HepG2 (cell line): ENCODE data around the gene NEIL3. TPM values are rescaled to one million over a fixed set of nuclear protein-coding genes. Genes with fewer than 3 reads are reported as not detected.

Experiments
- ATAC-seq: fragments of 200-7000 bp; cut with Tn5 transposase; 3 replicates; pipeline ENCODE4 v1.9.1; 2020; ENCODE audit warnings: mild to moderate bottlenecking, moderate library complexity
- BruUV-seq: library from RNA; stranded (reverse); fragments of 400-500 nt; replicated peaks from 2 replicates; lab custom pipeline; 2021; lab: Mats Ljungman, UMichigan
- CTCF ChIA-PET: fragments of 300-600 bp; formaldehyde crosslinking; extraction: SDS; loops from one replicate; lab custom pipeline; 2021; ENCODE audit warnings: low total read pairs, inconsistent platforms, low intra/inter-chr PET ratio; lab: Yijun Ruan, JAX
- POLR2A ChIA-PET: fragments of 350-600 bp; sonication (Branson Sonifier 250); formaldehyde crosslinking; loops from one replicate; lab custom pipeline; 2020; ENCODE audit warnings: antibody characterized with exemption, inconsistent platforms; lab: Yijun Ruan, JAX
- DNase-seq: peaks from one replicate; pipeline ENCODE4 v3.0.0-alpha.2; 2015; ENCODE audit warnings: low spot score
- FAIRE-seq: peaks from 3 replicates; lab custom pipeline; 2011; peaks lifted over from hg19 to GRCh38; lab: Jason Lieb, UNC
- H2AFZ ChIP-seq: one replicate; pipeline ENCODE4 v1.6.1; 2011; ENCODE audit warnings: low read length, inconsistent platforms
- H3K27ac ChIP-seq: fragments of 300-600 bp; 3 replicates; pipeline ENCODE4 v1.8.0; 2011; ENCODE audit warnings: mixed run types, mild to moderate bottlenecking, mixed read lengths, low read length, inconsistent platforms; ENCODE audit not compliant: insufficient read depth; ENCODE audit errors: extremely low read length
- H3K27me3 ChIP-seq, 2 experiments: fragments of 200-600 bp in 1 of 2; 2 replicates in 1 of 2; 3 replicates in 1 of 2; pipeline versions ENCODE4 v1.6.0 to v1.8.0; 2011; ENCODE audit warnings: low read length in 2 of 2, mild to moderate bottlenecking in 2 of 2, moderate library complexity in 2 of 2, inconsistent platforms in 1 of 2; ENCODE audit not compliant: insufficient read depth in 2 of 2, control insufficient read depth in 1 of 2
- H3K36me3 ChIP-seq, 2 experiments: fragments of 200-600 bp in 1 of 2; replicated peaks in 1 of 2; 2 replicates in 1 of 2; 3 replicates in 1 of 2; pipeline versions ENCODE4 v1.5.1 to v1.8.0; 2011; ENCODE audit warnings: low read length in 2 of 2, inconsistent platforms in 1 of 2; ENCODE audit not compliant: insufficient read depth in 2 of 2, control insufficient read depth in 1 of 2
- H3K4me1 ChIP-seq: 2 replicates; pipeline ENCODE4 v1.5.1; 2012; ENCODE audit warnings: low read length, inconsistent platforms; ENCODE audit not compliant: insufficient read depth
- H3K4me2 ChIP-seq: 2 replicates; pipeline ENCODE4 v1.6.0; 2011; ENCODE audit warnings: low read depth, low read length, inconsistent platforms
- H3K4me3 ChIP-seq, 3 experiments: fragments of 200-600 bp in 1 of 3; sonication (generic), shearing (Covaris generic) in 1 of 3; replicated peaks in 1 of 3; 2 replicates each; pipeline ENCODE4 v1.5.1; 2011 to 2016; ENCODE audit warnings: low read length in 3 of 3, inconsistent platforms in 2 of 3, low read depth in 2 of 3, mild to moderate bottlenecking in 2 of 3, control low read depth in 1 of 3, mixed read lengths in 1 of 3; ENCODE audit not compliant: insufficient read depth in 1 of 3
- H3K79me2 ChIP-seq: one replicate; pipeline ENCODE4 v1.6.1; 2011; ENCODE audit warnings: low read length, inconsistent platforms; ENCODE audit not compliant: insufficient read depth
- H3K9ac ChIP-seq: 2 replicates; pipeline ENCODE4 v1.6.0; 2011; ENCODE audit warnings: mild to moderate bottlenecking, low read depth, low read length, inconsistent platforms; ENCODE audit not compliant: insufficient read depth
- H3K9me3 ChIP-seq: 2 replicates; pipeline ENCODE4 v1.5.1; 2012; ENCODE audit warnings: mild to moderate bottlenecking, low read length
- H4K20me1 ChIP-seq: 2 replicates; pipeline ENCODE4 v1.6.0; 2011; ENCODE audit warnings: inconsistent platforms, mild to moderate bottlenecking, low read length, moderate library complexity; ENCODE audit not compliant: insufficient read depth
- BCL6 ChIP-seq: IDR thresholded peaks from 2 replicates; pipeline ENCODE4 v1.6.1; 2016; ENCODE audit warnings: missing genetic modification reagents, missing compliant biosample characterization
- CEBPG ChIP-seq: IDR thresholded peaks from 2 replicates; pipeline ENCODE4 v1.6.1; 2016
- CHD4 ChIP-seq: fragments of 200-600 bp; sonication (generic); IDR thresholded peaks from 2 replicates; pipeline ENCODE4 v1.7.0; 2017; ENCODE audit warnings: mild to moderate bottlenecking, low read length, borderline replicate concordance
- HNRNPL ChIP-seq: fragments of 200-400 bp; formaldehyde crosslinking; IDR thresholded peaks from 2 replicates; pipeline ENCODE4 v1.6.1; 2017; ENCODE audit warnings: mild to moderate bottlenecking, low read depth, low read length
- RBM22 ChIP-seq: fragments of 200-400 bp; formaldehyde crosslinking; optimal IDR thresholded peaks from 2 replicates; pipeline ENCODE3; 2017; ENCODE audit warnings: mild to moderate bottlenecking, low read length, moderate library complexity
- SRY ChIP-seq: sonication (generic); formaldehyde crosslinking; IDR thresholded peaks from 2 replicates; pipeline ENCODE4 v1.8.0; 2022; ENCODE audit warnings: mild to moderate bottlenecking, missing genetic modification reagents
- ZIK1 ChIP-seq: sonication (generic); formaldehyde crosslinking; IDR thresholded peaks from 2 replicates; pipeline ENCODE4 v1.5.0; 2020; ENCODE audit warnings: mild to moderate bottlenecking, low read depth, missing genetic modification reagents, borderline replicate concordance
- ZNF138 ChIP-seq: sonication (generic); formaldehyde crosslinking; IDR thresholded peaks from 2 replicates; pipeline ENCODE4 v1.5.0; 2020; ENCODE audit warnings: mild to moderate bottlenecking, low read depth, missing genetic modification reagents
- ZNF20 ChIP-seq: sonication (generic); formaldehyde crosslinking; IDR thresholded peaks from 2 replicates; pipeline ENCODE4 v1.4.0; 2020; ENCODE audit warnings: mild to moderate bottlenecking, moderate library complexity, missing genetic modification reagents
- ZNF30 ChIP-seq: sonication (generic); formaldehyde crosslinking; IDR thresholded peaks from 2 replicates; pipeline ENCODE4 v1.5.0; 2020; ENCODE audit warnings: mild to moderate bottlenecking, missing genetic modification reagents
- in situ Hi-C: cut with HindIII; loops from 2 replicates; pipeline ENCODE4 v1.10.0; 2017; ENCODE audit warnings: low pct_unique_long_range_greater_than_20kb; ENCODE audit not compliant: extremely low pct_ligation_motif_present
- intact Hi-C: fragments of 100-400 bp; cut with micrococcal nuclease; formaldehyde crosslinking; loops from one replicate; pipeline ENCODE4 v1.10.0; 2022; ENCODE audit not compliant: unreplicated experiment
- polyA plus RNA-seq, 8 experiments: library from polyadenylated mRNA; depleted of rRNA in 3 of 8; stranded (reverse) in 7 of 8; unstranded in 1 of 8; fragments of >200 nt; fragmentation: Illumina TruSeq in 4 of 8; extraction: Trizol in 4 of 8; gene quantifications; 2 replicates each; pipeline versions ENCODE4 v1.2.1 to v1.2.3, GENCODE V29; 2011 to 2016; ENCODE audit warnings: low read depth in 4 of 8, missing spikeins in 1 of 8, mixed read lengths in 1 of 8; ENCODE audit not compliant: insufficient read depth in 1 of 8
- total RNA-seq, 5 experiments: library from RNA; depleted of rRNA; stranded (reverse); fragments of >200 nt; fragmentation: Illumina TruSeq; extraction: Trizol; gene quantifications; 2 replicates each; pipeline ENCODE4 v1.2.3, GENCODE V29; 2016; ENCODE audit warnings: low read depth in 1 of 5
- TF ChIP-seq, protein P1 (sequence below): sonication (generic); formaldehyde crosslinking; IDR thresholded peaks from 2 replicates; pipeline ENCODE4 v1.4.0; 2020; ENCODE audit warnings: missing genetic modification reagents, mild to moderate bottlenecking, borderline replicate concordance
- TF ChIP-seq, protein P2 (sequence below): sonication (generic); formaldehyde crosslinking; IDR thresholded peaks from 2 replicates; pipeline ENCODE4 v1.8.0; 2022; ENCODE audit warnings: low read depth, missing genetic modification reagents

Gene NEIL3
- total and polyA plus RNA-seq, 2 of the 13 experiments (the other 11 are each of a cell fraction or from before 2014, with no cell fraction given), result 3.5 to 8.4 TPM

DNA sequence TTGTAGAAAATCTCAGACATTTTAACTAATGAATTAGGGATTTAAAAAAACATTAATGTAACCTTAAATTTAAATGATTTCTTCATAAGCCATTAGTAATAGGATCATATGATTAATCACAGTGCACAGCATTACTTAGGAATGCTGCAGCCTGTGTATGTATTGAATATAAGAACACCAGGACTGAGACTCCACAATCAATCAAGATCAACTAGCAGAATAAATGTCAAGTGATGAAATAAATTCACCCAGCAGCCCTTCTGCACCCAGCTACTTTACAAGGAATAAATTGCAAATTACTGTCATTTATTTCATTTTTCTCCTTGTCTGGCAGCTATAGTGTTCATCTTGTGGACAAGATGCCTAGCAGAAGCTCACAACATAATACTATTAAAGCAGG is 46.5 kb downstream of the NEIL3 start:
- H3K27me3 ChIP-seq, result no peaks in the 10 kb centered on the region
- H3K36me3 ChIP-seq, result peaks cover 0 to 1% of the 10 kb centered on the region in 2 experiments; a peak in 1 of 5 replicates
- no peaks in the 10 kb centered on the region for H3K79me2 ChIP-seq
- DNase-seq (no peak), ATAC-seq (no peak), FAIRE-seq (no peak)
- H3K4me2 ChIP-seq, result no peak overlapping the region
- H3K27ac ChIP-seq, result no peak overlapping the region
- TF ChIP-seq ZNF138 (CRISPR knock-in tag) (no peak), ZIK1 (CRISPR knock-in tag) (no peak), RBM22 (no peak), ZNF20 (CRISPR knock-in tag) (no peak), CHD4 (no peak), BCL6 (CRISPR knock-in tag) (no peak), CEBPG (CRISPR knock-in tag) (no peak), ZNF30 (CRISPR knock-in tag) (no peak), HNRNPL (no peak), SRY (CRISPR knock-in tag) (no peak)
- TF ChIP-seq, protein P1, sequence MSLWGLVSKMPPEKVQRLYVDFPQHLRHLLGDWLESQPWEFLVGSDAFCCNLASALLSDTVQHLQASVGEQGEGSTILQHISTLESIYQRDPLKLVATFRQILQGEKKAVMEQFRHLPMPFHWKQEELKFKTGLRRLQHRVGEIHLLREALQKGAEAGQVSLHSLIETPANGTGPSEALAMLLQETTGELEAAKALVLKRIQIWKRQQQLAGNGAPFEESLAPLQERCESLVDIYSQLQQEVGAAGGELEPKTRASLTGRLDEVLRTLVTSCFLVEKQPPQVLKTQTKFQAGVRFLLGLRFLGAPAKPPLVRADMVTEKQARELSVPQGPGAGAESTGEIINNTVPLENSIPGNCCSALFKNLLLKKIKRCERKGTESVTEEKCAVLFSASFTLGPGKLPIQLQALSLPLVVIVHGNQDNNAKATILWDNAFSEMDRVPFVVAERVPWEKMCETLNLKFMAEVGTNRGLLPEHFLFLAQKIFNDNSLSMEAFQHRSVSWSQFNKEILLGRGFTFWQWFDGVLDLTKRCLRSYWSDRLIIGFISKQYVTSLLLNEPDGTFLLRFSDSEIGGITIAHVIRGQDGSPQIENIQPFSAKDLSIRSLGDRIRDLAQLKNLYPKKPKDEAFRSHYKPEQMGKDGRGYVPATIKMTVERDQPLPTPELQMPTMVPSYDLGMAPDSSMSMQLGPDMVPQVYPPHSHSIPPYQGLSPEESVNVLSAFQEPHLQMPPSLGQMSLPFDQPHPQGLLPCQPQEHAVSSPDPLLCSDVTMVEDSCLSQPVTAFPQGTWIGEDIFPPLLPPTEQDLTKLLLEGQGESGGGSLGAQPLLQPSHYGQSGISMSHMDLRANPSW (CRISPR knock-in tag), result no peak
- TF ChIP-seq, protein P2, sequence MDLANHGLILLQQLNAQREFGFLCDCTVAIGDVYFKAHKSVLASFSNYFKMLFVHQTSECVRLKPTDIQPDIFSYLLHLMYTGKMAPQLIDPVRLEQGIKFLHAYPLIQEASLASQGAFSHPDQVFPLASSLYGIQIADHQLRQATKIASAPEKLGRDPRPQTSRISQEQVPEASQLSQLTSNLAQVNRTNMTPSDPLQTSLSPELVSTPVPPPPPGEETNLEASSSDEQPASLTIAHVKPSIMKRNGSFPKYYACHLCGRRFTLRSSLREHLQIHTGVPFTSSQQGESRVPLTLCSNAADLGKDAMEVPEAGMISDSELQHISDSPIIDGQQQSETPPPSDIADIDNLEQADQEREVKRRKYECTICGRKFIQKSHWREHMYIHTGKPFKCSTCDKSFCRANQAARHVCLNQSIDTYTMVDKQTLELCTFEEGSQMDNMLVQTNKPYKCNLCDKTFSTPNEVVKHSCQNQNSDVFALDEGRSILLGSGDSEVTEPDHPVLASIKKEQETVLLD (CRISPR knock-in tag), result no peak
- H3K9me3 ChIP-seq, result no peaks in the 10 kb centered on the region
- no peak overlapping the region for H2AFZ ChIP-seq
- no TSS peak for BruUV-seq
- H3K9ac ChIP-seq, result no peak overlapping the region
- no peaks in the 10 kb centered on the region for H3K4me1 ChIP-seq
- no peaks in the 10 kb centered on the region for H4K20me1 ChIP-seq
- no peak overlapping the region for H3K4me3 ChIP-seq
- ChIA-PET CTCF (no interaction called here), POLR2A (no interaction called here)
- intact Hi-C loops (no loop called here), in situ Hi-C loops (no loop called here)
